HG02571 (cell line): Measurements from ENCODE around the gene WFS1.

ENCODE experiments used
- ATAC-seq: cut with Tn5 transposase; IDR thresholded peaks from one replicate; pipeline ENCODE4 v1.9.1; 2021; ENCODE audit warnings: mild to moderate bottlenecking, moderate library complexity; ENCODE audit not compliant: unreplicated experiment

The WFS1 gene

GRCh38 chr4:6269616-6270511 is at the start of gene WFS1:
Gene WFS1 (plus strand): TSS chr4:6269850. CDS start chr4:6277456, 7,606 bp downstream.
- ATAC-seq, result peak; percentile 100

DNA sequence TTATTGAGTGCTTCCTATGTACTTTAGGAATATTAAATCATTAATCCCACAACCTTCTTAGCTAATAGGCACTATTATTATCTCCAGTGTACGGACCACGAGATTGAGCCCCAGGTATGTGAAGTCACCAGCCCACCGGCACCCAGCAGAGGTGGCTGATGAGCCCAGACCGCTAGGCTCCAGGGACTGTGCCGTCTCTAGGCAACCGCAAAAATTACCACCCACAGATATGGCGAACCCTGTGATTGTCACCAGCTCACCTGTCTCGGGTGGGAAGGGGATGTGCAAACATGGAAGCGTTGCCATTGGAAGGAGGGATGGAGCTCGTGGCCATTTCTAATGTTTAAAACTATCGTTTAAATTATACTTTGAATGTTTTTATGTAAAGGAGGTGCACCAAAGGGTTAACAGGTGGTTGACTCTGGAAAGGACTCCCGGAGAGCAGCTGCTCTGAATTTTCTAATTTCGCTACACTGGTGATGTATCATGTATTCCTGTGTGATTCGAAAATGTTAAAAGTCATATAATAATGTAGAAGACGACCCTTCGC is 48.3 kb upstream of the WFS1 start:
- no peak for ATAC-seq

GRCh38 chr4:6221851-6222760 is 47.5 kb upstream of the WFS1 start:
- ATAC-seq, result no peak

DNA sequence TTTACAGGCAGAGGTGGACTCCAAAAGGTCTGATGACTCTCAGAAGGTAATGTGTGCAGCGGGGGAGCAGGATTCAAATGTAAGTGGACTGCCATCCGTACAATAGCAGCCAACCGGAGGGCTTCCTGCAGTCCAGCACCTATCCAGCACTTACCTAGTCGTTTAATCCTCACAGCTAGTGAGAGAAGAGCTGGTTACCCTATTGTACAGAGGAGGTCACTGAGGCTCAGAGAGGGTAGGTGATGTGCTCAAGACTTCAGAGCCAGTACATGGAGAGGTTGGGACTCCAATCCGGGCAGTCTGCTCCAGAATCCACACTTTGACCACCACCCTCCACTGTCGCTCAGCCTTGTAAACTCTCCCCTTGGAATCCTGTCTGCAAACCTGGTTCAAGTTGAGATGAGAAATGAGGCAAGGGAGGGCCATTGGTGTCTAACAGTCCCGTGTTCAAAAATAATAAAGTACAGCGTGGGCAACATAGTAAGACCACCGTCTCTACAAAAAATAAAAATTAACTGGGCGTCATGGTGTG is 46.8 kb upstream of the WFS1 start:
- ATAC-seq, result no peak

- no peak for ATAC-seq
Observed at GRCh38 chr4:6224735-6225134, 44.9 kb upstream of the WFS1 start.

DNA sequence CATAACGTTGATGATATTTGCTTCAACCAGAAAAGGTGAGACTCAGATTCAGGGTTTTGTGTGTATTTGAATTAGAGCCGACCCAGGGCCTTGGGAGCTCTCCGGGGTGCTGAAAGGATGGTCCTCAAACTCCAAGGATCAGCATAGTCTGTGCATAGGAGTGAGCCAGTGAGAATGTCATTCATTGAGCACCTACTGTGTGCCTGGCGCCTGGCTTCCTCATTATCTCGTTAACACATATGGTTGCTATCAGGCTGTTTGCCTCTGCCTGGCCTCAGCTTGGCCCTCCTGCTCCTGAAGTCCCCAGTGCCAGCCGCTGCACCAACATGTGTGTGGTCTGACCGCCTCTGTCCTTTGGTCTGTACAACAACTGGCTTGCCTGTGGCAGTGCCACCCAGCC is 44.2 kb upstream of the WFS1 start:
- no peak for ATAC-seq

DNA sequence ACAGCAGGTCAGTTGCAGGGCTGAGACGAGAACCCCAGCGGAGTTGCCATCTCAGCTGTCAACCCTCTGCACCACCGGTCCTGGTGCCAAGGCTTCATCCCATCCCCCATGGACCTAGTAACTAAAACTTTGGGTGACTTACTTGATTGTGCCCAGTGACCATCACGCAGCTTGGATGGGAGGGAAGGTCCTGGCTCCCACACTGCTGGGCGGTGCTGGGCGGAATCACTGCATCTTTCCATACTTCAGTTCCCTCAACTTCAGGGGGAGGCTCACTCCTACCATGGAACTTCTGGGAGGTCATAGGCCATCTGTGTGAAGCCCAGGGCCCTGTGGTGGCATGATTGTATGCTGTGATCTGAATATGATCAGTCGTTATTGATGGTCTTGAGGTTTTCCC is 43.1 kb upstream of the WFS1 start:
- ATAC-seq, result no peak

DNA sequence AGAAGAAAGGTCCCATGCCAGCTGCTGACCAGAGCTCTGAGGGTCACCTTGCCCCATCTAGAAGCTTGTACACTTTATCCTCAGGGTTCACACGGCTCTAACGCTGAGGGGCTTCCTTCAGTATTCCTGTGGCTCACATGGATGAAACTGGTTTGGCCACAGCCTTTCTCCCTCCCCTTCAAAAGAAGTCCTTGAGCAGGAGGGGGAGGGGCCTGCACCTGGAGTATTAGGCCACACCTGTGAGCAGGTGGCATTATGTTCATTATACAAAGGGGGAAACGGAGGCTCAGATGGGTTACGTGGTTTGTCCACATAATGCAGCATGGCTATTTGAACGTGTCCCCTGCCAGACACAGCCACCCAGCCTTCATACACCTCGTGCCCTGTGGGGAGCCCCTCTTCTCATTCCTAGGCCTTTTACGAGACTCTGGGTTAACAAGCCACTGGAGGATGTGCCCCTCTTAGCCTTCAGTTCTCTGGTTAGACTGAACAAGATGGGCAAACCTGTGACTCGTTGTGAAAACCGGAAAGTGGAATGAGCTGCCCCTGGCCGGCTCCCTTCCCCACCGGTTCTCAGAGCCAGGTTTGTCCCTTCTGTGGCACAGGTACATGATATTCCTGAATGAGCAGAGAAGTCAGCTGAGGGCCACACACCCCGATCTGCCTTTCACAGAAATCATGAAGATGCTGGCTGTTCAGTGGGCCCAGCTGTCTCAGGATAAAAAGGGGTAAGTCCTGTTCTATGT is 42.1 kb upstream of the WFS1 start:
- no peak for ATAC-seq

DNA sequence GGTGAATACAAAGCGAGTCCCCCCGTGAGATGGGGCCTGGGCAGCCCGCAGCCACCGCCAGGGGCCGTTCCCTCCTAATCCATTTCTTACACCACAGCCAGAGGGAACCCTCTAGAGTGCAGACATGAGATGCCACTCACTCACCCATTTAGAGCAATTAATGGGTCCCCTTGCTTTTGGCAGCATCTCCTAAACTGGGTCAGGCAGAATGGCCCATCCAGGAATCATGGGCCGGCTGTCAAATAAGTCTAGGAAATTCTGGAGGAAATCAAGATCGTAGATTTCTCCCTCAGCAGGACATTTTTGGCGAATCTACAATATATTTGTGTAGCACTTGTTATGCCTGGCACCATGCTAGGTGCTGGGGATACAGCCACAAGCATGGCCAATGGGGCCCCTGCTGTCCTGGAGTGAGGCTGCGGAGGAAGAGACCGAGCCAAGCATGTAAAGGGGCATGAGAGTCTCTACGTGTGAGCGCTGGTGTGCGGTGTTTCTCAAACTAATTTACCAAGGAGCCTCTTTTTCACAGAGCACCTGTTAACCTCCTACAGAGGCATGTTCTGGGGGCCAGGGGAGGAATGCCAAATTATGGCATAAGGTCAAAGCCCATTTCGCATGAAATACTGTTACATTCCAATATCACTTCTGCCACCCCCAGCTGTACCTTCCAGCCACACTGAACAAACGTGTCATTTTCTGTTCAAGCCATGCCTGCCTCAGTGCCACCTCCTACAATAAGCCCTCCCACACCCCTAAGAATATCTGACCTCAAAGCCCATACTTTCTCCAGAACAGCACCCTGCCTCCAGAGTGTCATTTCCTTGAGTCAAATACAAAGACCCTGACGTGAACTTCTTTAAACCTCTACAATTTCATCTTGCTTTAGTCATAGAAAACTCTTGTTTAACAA is 41.2 kb upstream of the WFS1 start:
- no peak for ATAC-seq

DNA sequence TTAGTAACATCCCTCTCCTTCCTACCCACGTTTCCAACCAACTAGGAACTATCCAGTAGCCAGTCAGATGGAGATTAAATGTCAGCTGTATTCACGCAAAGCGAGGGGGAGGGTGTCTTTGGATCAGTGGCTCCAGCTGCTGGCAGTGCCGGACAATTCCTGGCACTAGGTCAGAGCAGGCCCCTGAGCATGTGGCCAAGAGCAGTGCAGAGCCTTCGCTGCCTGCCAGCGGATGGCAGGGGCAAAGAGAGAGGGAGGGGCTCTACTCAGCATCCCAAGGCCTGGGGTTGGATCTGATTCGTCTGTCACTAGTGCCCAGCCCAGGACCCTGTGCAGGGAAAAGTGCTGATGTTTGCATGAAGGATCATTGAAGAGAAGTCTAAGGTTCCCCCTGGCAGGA is 40.6 kb upstream of the WFS1 start:
- ATAC-seq, result no peak

DNA sequence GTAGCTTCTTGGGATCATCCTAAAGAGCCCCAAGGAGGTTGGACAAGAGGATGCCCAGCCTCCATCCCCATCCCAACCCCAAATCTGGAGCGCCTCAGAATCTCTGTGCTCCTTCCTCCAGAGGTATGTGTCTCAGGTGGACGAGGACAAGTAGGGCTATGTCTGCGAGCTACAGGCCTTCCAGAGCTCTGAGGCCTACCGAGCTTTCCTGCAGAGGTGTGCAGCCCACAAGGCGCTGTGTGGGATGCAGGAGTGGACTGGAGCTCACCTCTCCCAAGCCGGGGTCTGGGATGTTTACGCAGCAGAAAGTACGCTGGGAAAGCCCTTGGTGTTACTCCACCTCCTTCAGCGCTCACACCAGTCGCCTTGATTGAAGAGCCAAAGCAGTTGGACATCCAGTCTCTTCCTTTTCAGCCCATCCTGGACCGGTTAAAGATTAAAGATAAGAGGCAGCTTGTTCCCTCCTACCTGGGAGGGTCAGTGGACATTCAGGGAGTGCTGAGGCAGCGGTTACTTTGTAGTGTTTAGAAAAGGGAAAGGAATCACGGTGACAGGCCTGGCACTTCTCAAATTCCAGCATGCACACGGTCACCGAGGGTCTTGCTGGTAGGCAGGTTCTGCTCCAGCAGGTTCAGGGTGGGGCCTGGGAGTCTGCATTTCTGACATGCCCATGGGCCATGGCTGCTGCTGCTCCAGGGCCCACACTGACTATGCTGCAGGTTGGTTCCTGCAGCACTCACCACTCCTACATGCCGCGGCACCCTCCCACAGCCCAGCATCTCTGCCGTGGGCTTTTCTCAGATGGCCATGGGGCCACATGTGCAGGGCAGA is 39.8 kb upstream of the WFS1 start:
- no peak for ATAC-seq

- ATAC-seq, result no peak
Observed at GRCh38 chr4:6230502-6230785, 39.2 kb upstream of the WFS1 start.

DNA sequence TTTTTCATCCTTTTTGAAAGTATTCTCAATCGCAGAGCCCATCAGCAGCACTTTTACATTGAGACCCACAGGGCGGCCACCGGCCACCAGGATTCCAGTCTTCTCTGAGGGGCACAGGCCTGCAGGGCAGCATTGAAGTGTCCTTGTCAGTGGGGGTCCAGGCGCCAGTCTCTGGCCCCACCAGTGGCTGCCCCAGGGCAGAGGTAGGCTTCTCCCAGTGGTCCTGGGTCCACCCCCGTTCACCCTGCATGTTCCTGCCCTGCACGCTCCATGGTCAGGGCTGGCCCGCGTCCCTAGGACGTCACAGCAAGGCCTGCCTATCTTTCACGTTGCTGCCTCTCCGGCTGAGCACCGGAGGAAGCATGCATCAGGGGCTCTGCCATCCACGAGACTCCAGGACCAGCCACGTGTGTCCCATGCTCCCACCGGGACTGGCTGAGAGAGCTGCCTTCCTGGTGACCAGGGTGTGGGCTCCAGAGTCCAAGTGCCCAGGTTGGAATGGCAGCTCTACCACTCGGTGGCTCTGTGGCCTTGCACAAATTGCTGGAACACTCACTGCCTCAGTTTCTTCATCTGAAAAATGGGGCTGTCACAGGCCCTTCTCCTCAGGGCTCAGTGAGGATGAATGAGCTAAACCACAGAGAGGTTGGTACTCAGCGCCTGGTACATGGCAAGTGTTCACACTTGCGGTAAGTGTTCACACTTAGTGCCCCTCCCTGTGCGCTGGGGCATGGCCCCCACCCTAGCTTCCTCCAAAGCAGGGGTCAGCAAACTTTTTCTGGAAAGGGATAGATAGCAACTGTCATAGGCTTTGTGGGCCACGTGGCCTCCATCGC is 38.6 kb upstream of the WFS1 start:
- ATAC-seq, result no peak

- ATAC-seq, result no peak
Observed at GRCh38 chr4:6231663-6232165, 37.9 kb upstream of the WFS1 start.

- ATAC-seq, result no peak
Observed at GRCh38 chr4:6232836-6233785, 36.5 kb upstream of the WFS1 start.

DNA sequence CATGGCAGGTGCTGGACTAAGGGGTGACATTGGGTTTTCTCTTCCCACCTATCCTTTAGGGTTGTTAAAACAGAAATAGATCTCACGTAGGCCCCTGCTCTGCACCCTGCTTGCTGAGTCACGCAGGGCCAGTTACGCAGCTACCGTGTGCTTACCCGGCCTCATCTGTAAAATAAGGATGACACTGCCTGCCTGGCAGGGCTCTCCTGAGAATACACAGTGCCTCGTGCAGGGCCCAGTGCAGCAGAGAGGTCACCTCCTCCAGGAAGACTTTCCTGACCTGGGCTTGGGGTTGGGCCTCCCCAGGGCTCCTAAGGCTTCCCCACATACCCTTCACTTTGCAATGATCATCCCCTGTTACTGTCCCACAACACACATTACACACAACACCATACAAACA is 35.7 kb upstream of the WFS1 start:
- ATAC-seq, result no peak

DNA sequence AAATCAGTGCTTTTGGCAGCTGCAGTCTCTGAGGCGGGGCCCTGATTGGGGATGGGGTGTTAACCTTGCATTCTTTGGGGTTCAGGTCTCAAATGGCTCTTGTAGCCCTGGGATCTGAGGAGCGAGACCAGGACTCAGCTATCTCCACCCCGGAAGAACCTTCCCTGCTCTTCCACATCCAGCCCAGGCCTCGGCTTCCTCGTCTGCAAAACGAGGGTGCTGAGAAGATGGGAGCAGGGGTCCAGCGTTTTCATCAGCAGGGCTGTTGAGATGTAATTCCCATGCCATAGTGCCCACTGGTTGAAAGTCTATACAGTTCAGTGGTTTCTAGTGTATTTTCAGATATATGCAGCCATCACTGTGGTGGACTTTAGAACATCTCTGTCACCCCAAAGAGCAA is 34.6 kb upstream of the WFS1 start:
- ATAC-seq, result no peak
